NCI-H2029 treated with DMSO at 0.1 percent for 48 hours (cell line): Measurements from ENCODE around the gene UQCR11.

Source experiments
- DNase-seq: peaks from one replicate; lab custom pipeline; 2025; lab: John Stamatoyannopoulos, UW

Gene UQCR11

GRCh38 chr19:1615156-1615765, 10.0 kb upstream of the UQCR11 start:
- no peak for DNase-seq

- DNase-seq, result no peak
These were observed 8.7 kb upstream of the UQCR11 start for GRCh38 chr19:1613808-1614570.

- no peak for DNase-seq
These were observed 7.9 kb upstream of the UQCR11 start for GRCh38 chr19:1613146-1613545.

- DNase-seq, result no peak
These were observed 7.1 kb upstream of the UQCR11 start for GRCh38 chr19:1612114-1613086.

GRCh38 chr19:1611353-1611752, 6.1 kb upstream of the UQCR11 start:
- DNase-seq, result no peak

GRCh38 chr19:1610579-1610978, 5.3 kb upstream of the UQCR11 start:
- DNase-seq, result no peak

- no peak for DNase-seq
These were observed 4.6 kb upstream of the UQCR11 start for GRCh38 chr19:1609680-1610474.

GRCh38 chr19:1609103-1609396, 3.8 kb upstream of the UQCR11 start:
- DNase-seq, result no peak

- DNase-seq, result no peak
These were observed 3.3 kb upstream of the UQCR11 start for GRCh38 chr19:1608359-1609102.

GRCh38 chr19:1606138-1606651, 933 bp upstream of the UQCR11 start:
- DNase-seq, result no peak

- DNase-seq, result no peak
These were observed 3.1 kb downstream of the UQCR11 start for GRCh38 chr19:1602091-1602707.

- DNase-seq, result no peak
These were observed 3.6 kb downstream of the UQCR11 start for GRCh38 chr19:1601613-1602064.

- DNase-seq, result no peak
These were observed 5.8 kb downstream of the UQCR11 start for GRCh38 chr19:1599460-1599846.

GRCh38 chr19:1598777-1599459, 6.3 kb downstream of the UQCR11 start:
- no peak for DNase-seq

- no peak for DNase-seq
These were observed 11.8 kb downstream of the UQCR11 start for GRCh38 chr19:1593501-1593772.

- peak; percentile 71 for DNase-seq
These were observed 12.3 kb downstream of the UQCR11 start, which contains the start of gene MBD3 for GRCh38 chr19:1592755-1593500. Gene MBD3 (minus strand): TSS chr19:1592865. CDS start chr19:1592631, 234 bp downstream.

- DNase-seq, result peak; percentile 50
These were observed 13.1 kb downstream of the UQCR11 start for GRCh38 chr19:1592024-1592754.

- DNase-seq, result peak; percentile 30
These were observed 13.7 kb downstream of the UQCR11 start for GRCh38 chr19:1591421-1592023.
